Natural killer cell treated with Interleukin-12 subunit alpha and Interleukin-12 subunit beta and Interleukin-15 and Interleukin-18, amount 100 ng/mL, for 72 hours (primary cell): ENCODE measurements around the gene PDE4B. TPM values are rescaled to one million over a fixed set of nuclear protein-coding genes. Genes with fewer than 3 reads are reported as not detected.

Source experiments
- ATAC-seq, 2 donors: fragments of 150-1000 bp; cut with Tn5 transposase in 1 of 2; sonication (Bioruptor Pico), chemical (Tn5 transposase) in 1 of 2; 2 replicates each; pipeline ENCODE4 v1.10.0; 2021
- DNase-seq: peaks from one replicate; pipeline ENCODE4 v3.0.0; 2022; ENCODE audit warnings: low spot score
- H3K27ac Mint-ChIP-seq, 2 donors: 1 replicate in 1 of 2; 2 replicates in 1 of 2; pipeline ENCODE4 v1.8.0; 2022; ENCODE audit warnings: mixed read lengths in 2 of 2, mild to moderate bottlenecking in 1 of 2, moderate library complexity in 1 of 2
- H3K27me3 Mint-ChIP-seq, 2 donors: 1 replicate in 1 of 2; 2 replicates in 1 of 2; pipeline ENCODE4 v1.8.0; 2022; ENCODE audit warnings: mixed read lengths in 2 of 2
- H3K36me3 Mint-ChIP-seq: one replicate; pipeline ENCODE4 v1.8.0; 2022; ENCODE audit warnings: mixed read lengths
- H3K4me1 Mint-ChIP-seq, 2 donors: 1 replicate in 1 of 2; 2 replicates in 1 of 2; pipeline ENCODE4 v1.8.0; 2022; ENCODE audit warnings: low read depth in 2 of 2, mixed read lengths in 2 of 2, mild to moderate bottlenecking in 1 of 2
- H3K4me3 Mint-ChIP-seq: one replicate; pipeline ENCODE4 v1.8.0; 2022; ENCODE audit warnings: mixed read lengths
- H3K9me3 Mint-ChIP-seq: 2 replicates; pipeline ENCODE4 v1.8.0; 2022; ENCODE audit warnings: mixed read lengths
- total RNA-seq, 2 donors: library from RNA; stranded (reverse); gene quantifications; one replicate each; pipeline ENCODE4 v1.2.3, GENCODE V29; 2022

PDE4B gene
- total RNA-seq, 2 donors from 2014 or later, result 83.8 to 136 TPM

GRCh38 chr1:65985393-65986066 is 192.8 kb downstream of the PDE4B start:
- Mint-ChIP-seq H3K36me3 (no peaks in the 10 kb centered on the region), H3K9me3 (no peaks in the 10 kb centered on the region), H3K27ac (no peak overlapping the region), H3K4me1 (no peaks in the 10 kb centered on the region), H3K27me3 (peaks cover 10 to 20% of the 10 kb centered on the region in 2 donors), H3K4me3 (no peak overlapping the region)
- DNase-seq (no peak), ATAC-seq (no peak)

GRCh38 chr1:65986146-65986545 is 193.5 kb downstream of the PDE4B start:
- H3K4me1 Mint-ChIP-seq, result no peaks in the 10 kb centered on the region
- no peak for ATAC-seq

DNA sequence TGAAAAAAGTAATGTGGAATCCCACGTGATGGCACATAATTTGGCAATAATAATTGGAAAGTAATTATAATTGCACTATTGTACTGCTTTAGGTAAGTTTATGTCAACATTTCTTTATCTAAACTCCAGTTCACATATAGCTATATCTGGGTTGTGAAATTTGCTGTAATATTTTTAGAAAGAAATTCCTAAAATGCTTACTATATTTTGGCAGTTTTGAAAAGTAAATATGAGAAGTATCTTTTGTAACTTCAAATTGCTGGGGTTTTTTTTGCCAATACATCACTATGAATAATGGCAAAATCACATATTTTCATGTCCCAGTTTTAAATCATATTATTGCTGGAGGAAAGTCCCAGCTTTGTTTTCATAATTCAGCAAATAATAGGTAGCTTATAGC is 197.5 kb downstream of the PDE4B start:
- DNase-seq (no peak), ATAC-seq (no peak)
- no peaks in the 10 kb centered on the region for H3K36me3 Mint-ChIP-seq
- H3K9me3 Mint-ChIP-seq, result no peaks in the 10 kb centered on the region
- peaks cover 6 to 10% of the 10 kb centered on the region in 2 donors for H3K27me3 Mint-ChIP-seq
- H3K27ac Mint-ChIP-seq, result no peak overlapping the region
- no peak overlapping the region for H3K4me3 Mint-ChIP-seq
- H3K4me1 Mint-ChIP-seq, result no peaks in the 10 kb centered on the region

More at GRCh38 chr1:65986146-65986545, 193.5 kb downstream of the PDE4B start:
- Mint-ChIP-seq H3K4me3 (no peak overlapping the region), H3K9me3 (no peaks in the 10 kb centered on the region), H3K36me3 (no peaks in the 10 kb centered on the region), H3K27me3 (peaks cover 10 to 20% of the 10 kb centered on the region in 2 donors), H3K27ac (no peak overlapping the region)
- DNase-seq, result no peak

DNA sequence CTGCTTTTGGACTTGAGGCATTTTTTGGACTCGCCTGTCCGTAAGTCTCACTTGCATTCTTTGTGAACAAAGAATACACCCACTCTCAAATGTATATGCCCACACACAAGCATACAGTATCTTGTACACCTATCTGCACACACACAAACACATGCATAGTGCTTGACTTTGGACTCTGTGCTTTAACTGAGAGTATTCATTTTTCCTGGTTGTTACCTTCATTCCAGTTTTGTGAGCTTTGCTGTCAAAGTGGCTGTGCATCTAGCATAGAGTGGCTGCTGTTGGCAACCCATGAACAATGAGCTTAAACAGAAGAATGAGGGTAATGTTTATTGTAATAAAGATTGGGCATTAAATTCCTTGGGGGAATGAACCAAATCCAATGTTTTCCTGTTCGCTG is 199.0 kb downstream of the PDE4B start:
- Mint-ChIP-seq H3K4me1 (no peaks in the 10 kb centered on the region), H3K27me3 (peaks cover 9 to 12% of the 10 kb centered on the region in 2 donors), H3K4me3 (no peak overlapping the region), H3K9me3 (no peaks in the 10 kb centered on the region), H3K27ac (no peak overlapping the region), H3K36me3 (no peaks in the 10 kb centered on the region)
- no peak for ATAC-seq
- no peak for DNase-seq

GRCh38 chr1:65992165-65992821 is 199.6 kb downstream of the PDE4B start:
- no peak for ATAC-seq
- Mint-ChIP-seq H3K4me3 (no peak overlapping the region), H3K4me1 (no peaks in the 10 kb centered on the region), H3K27ac (no peak overlapping the region), H3K27me3 (peaks cover 9 to 11% of the 10 kb centered on the region in 2 donors), H3K36me3 (no peaks in the 10 kb centered on the region), H3K9me3 (no peaks in the 10 kb centered on the region)
- DNase-seq, result no peak

DNA sequence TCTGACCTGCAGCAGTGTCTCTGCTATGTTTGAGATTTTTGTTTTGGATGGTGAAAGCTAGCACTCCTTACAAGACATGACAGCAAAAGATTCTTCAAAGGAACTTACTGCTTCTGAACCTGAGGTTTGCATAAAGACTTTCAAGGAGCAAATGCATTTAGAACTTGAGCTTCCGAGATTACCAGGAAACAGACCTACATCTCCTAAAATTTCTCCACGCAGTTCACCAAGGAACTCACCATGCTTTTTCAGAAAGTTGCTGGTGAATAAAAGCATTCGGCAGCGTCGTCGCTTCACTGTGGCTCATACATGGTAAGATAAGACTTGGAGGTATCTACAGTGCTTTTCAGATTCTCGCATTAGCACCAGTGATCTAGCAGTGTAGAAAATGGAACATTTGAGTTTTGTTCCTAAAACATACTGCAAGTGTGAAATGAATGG is 200.2 kb downstream of the PDE4B start:
- Mint-ChIP-seq H3K36me3 (no peaks in the 10 kb centered on the region), H3K4me1 (no peaks in the 10 kb centered on the region), H3K9me3 (no peaks in the 10 kb centered on the region), H3K27ac (no peak overlapping the region), H3K4me3 (no peak overlapping the region), H3K27me3 (peaks cover 11 to 17% of the 10 kb centered on the region in 2 donors)
- ATAC-seq (no peak), DNase-seq (no peak)

GRCh38 chr1:65994223-65994622 is 201.5 kb downstream of the PDE4B start:
- Mint-ChIP-seq H3K27ac (no peak overlapping the region), H3K4me3 (no peak overlapping the region), H3K36me3 (no peaks in the 10 kb centered on the region), H3K4me1 (no peaks in the 10 kb centered on the region), H3K9me3 (no peaks in the 10 kb centered on the region), H3K27me3 (peaks cover 11 to 26% of the 10 kb centered on the region in 2 donors)
- DNase-seq (no peak), ATAC-seq (no peak)

GRCh38 chr1:65995336-65995735 is 202.6 kb downstream of the PDE4B start:
- Mint-ChIP-seq H3K4me1 (no peaks in the 10 kb centered on the region), H3K36me3 (no peaks in the 10 kb centered on the region), H3K4me3 (no peak overlapping the region), H3K27me3 (peaks cover 11 to 30% of the 10 kb centered on the region in 2 donors), H3K9me3 (no peaks in the 10 kb centered on the region), H3K27ac (no peak overlapping the region)
- DNase-seq (no peak), ATAC-seq (no peak)

DNA sequence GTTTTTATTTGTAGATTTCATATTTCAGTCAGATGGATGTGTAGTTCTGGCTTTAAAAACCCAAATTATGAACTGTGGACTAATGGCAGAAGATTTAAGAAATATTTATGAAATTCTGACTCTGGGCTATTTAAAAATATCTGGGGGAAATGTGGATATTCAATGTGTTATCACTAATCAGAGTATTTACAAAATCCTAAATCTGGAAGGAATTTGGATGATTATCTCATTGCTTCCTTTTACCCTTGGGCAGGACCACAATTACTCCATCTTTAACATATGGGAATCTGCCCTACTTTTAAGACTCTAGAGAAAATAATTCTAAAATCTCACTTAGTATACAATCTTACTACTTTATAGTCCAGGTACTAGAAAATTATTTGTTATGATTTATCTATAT is 203.2 kb downstream of the PDE4B start:
- Mint-ChIP-seq H3K4me1 (no peaks in the 10 kb centered on the region), H3K9me3 (no peaks in the 10 kb centered on the region), H3K27ac (no peak overlapping the region), H3K27me3 (peaks cover 15 to 30% of the 10 kb centered on the region in 2 donors), H3K4me3 (no peak overlapping the region), H3K36me3 (no peaks in the 10 kb centered on the region)
- ATAC-seq (no peak), DNase-seq (no peak)

DNA sequence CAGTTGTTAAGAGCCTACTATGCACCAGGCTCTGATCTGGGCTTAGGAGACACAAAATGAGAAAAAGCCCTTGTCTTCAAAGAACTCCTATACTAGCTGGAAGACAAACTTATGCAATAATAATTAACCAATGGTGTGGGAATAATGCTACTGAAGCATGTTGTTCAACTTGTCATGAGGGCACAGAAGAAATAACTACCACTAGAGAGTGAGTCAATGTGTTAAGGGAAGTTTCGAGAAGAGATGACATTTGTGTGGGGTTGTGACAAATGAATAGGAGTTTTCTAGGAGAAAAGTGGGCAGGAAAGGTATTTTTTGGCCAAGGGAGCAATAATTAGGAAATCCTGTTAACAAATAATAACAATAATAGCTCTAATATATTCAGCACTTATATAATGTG is 205.0 kb downstream of the PDE4B start:
- ATAC-seq (no peak), DNase-seq (no peak)
- Mint-ChIP-seq H3K36me3 (no peaks in the 10 kb centered on the region), H3K4me1 (no peaks in the 10 kb centered on the region), H3K4me3 (no peak overlapping the region), H3K9me3 (no peaks in the 10 kb centered on the region), H3K27me3 (peaks cover 13 to 30% of the 10 kb centered on the region in 2 donors), H3K27ac (no peak overlapping the region)

GRCh38 chr1:65998763-65999583 is 206.3 kb downstream of the PDE4B start:
- DNase-seq (no peak), ATAC-seq (no peak)
- no peaks in the 10 kb centered on the region for H3K36me3 Mint-ChIP-seq
- H3K27me3 Mint-ChIP-seq, result peaks cover 13 to 30% of the 10 kb centered on the region in 2 donors
- no peaks in the 10 kb centered on the region for H3K9me3 Mint-ChIP-seq
- H3K4me1 Mint-ChIP-seq, result no peaks in the 10 kb centered on the region
- no peak overlapping the region for H3K4me3 Mint-ChIP-seq
- no peak overlapping the region for H3K27ac Mint-ChIP-seq

DNA sequence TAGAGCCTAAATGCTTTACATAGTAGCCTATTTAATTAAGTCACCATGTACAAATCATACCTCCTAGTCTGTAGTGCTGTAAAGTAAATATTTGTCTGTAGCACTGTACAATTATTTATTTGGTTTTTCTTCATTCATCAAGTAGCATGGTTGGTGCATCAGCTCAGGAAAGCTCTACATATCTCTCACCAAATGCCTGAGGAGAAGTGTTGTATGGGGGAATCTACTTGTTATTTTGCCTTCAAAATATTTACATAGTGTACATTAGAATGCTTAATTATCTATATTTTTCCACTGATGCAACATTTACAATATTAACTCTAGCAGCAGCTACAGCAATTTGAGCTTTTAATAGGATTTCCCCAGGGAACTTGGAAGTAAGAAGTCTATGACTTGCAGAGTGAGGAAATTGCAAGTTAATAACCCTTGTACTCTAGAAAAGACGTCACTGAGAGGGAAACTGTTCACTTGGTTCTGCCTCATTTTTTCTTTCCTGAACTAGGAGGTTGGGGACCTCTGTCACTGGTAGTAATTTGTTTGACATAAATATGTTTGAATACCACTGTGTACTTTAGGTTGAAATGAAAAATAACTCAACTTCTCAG is 207.4 kb downstream of the PDE4B start:
- Mint-ChIP-seq H3K9me3 (no peaks in the 10 kb centered on the region), H3K27me3 (peaks cover 10 to 28% of the 10 kb centered on the region in 2 donors), H3K4me1 (no peaks in the 10 kb centered on the region), H3K36me3 (no peaks in the 10 kb centered on the region), H3K4me3 (no peak overlapping the region), H3K27ac (no peak overlapping the region)
- DNase-seq (no peak), ATAC-seq (no peak)

- no peak for ATAC-seq
- Mint-ChIP-seq H3K4me3 (no peak overlapping the region), H3K36me3 (no peaks in the 10 kb centered on the region)
Observed at GRCh38 chr1:66003690-66004089, 211.0 kb downstream of the PDE4B start.

More at GRCh38 chr1:66003690-66004089, 211.0 kb downstream of the PDE4B start:
- H3K9me3 Mint-ChIP-seq, result peaks cover 2% of the 10 kb centered on the region
- no peak for DNase-seq
- H3K27ac Mint-ChIP-seq, result no peak overlapping the region
- peaks cover 7 to 17% of the 10 kb centered on the region in 2 donors for H3K27me3 Mint-ChIP-seq
- H3K4me1 Mint-ChIP-seq, result no peaks in the 10 kb centered on the region
